Neural cell (in vitro differentiated cells): Measurements from ENCODE around the gene MEPCE.
"Not testable (repeated sequence)": the region's sequence is repeated elsewhere in the genome, so short reads cannot be mapped to it uniquely, and the experiment has no call there.

Experiments used
- CTCF ChIP-seq: fragments of 450-650 bp; IDR thresholded peaks from 2 replicates; pipeline ENCODE4 v1.5.1; 2014; ENCODE audit warnings: antibody characterized with exemption, mild to moderate bottlenecking, moderate library complexity; ENCODE audit not compliant: poor library complexity, severe bottlenecking
- EP300 ChIP-seq: fragments of 450-650 bp; conservative IDR thresholded peaks from 2 replicates; pipeline ENCODE4 v1.6.1; 2014; ENCODE audit warnings: antibody characterized with exemption, mild to moderate bottlenecking, moderate library complexity; ENCODE audit not compliant: poor library complexity, severe bottlenecking
- EZH2 ChIP-seq: fragments of 200-600, 300-800 bp; shearing (Covaris generic), sonication (generic); IDR thresholded peaks from 2 replicates; pipeline ENCODE4 v1.6.1; 2014; ENCODE audit warnings: antibody characterized with exemption, low read length, borderline replicate concordance, mild to moderate bottlenecking; ENCODE audit not compliant: insufficient read depth, poor library complexity, severe bottlenecking
- RAD21 ChIP-seq: fragments of 450-650 bp; conservative IDR thresholded peaks from 2 replicates; pipeline ENCODE4 v1.6.1; 2014; ENCODE audit warnings: antibody characterized with exemption, mild to moderate bottlenecking, moderate library complexity
- REST ChIP-seq: IDR thresholded peaks from 2 replicates; pipeline ENCODE4 v1.6.1; 2012; ENCODE audit warnings: borderline replicate concordance
- SMC3 ChIP-seq: fragments of 450-650 bp; conservative IDR thresholded peaks from 2 replicates; pipeline ENCODE4 v1.6.1; 2014; ENCODE audit warnings: antibody characterized with exemption, mild to moderate bottlenecking, moderate library complexity; ENCODE audit not compliant: poor library complexity
- TAF1 ChIP-seq: IDR thresholded peaks from 2 replicates; pipeline ENCODE4 v1.6.1; 2012; ENCODE audit warnings: low read depth

- TF ChIP-seq CTCF, SMC3, TAF1, EP300, RAD21, REST, EZH2: not testable (repeated sequence)
Measured at GRCh38 chr7:100439244-100439643, 9.6 kb downstream of the MEPCE start.
